GM21390 (cell line): ENCODE results near the gene CSN2.
A peak's percentile ranks its signal among the peaks of the same experiment; 100 is the strongest.
"Not testable (repeated sequence)": the region's sequence is repeated elsewhere in the genome, so short reads cannot be mapped to it uniquely, and the experiment has no call there.

Experiments used
- ATAC-seq: cut with Tn5 transposase; IDR thresholded peaks from one replicate; pipeline ENCODE4 v1.9.1; 2021; ENCODE audit not compliant: unreplicated experiment

Gene CSN2

GRCh38 chr4:69965628-69966027 lies at the start of gene CSN2:
Gene CSN2, minus strand, starts transcription at chr4:69965728. Its CDS starts 4,733 bp downstream, at chr4:69960995.
- ATAC-seq: no peak

- no peak for ATAC-seq
Measured at GRCh38 chr4:70008771-70009170, 43.2 kb upstream of the CSN2 start.

- ATAC-seq: no peak
Measured at GRCh38 chr4:70002507-70002906, 37.0 kb upstream of the CSN2 start.

- no peak for ATAC-seq
Measured at GRCh38 chr4:70000711-70001110, 35.2 kb upstream of the CSN2 start.

- ATAC-seq: no peak
Measured at GRCh38 chr4:69999420-69999819, 33.9 kb upstream of the CSN2 start.

GRCh38 chr4:69995526-69996016 lies 30.0 kb upstream of the CSN2 start, which contains the start of gene STATH:
Gene STATH, plus strand, starts transcription at chr4:69995966. Its CDS starts 2,472 bp downstream, at chr4:69998438.
- no peak for ATAC-seq

GRCh38 chr4:69994782-69995181 lies 29.3 kb upstream of the CSN2 start:
- ATAC-seq: no peak

- no peak for ATAC-seq
Measured at GRCh38 chr4:69991016-69991415, 25.5 kb upstream of the CSN2 start.

GRCh38 chr4:69986663-69987062 lies 21.1 kb upstream of the CSN2 start:
- no peak for ATAC-seq

GRCh38 chr4:69984030-69984443 lies 18.5 kb upstream of the CSN2 start:
- peak; percentile 65 for ATAC-seq

GRCh38 chr4:69977582-69977981 lies 12.1 kb upstream of the CSN2 start:
- ATAC-seq: no peak

GRCh38 chr4:69974631-69975030 lies 9.1 kb upstream of the CSN2 start:
- ATAC-seq: no peak

- ATAC-seq: no peak
Measured at GRCh38 chr4:69970071-69970470, 4.5 kb upstream of the CSN2 start.

- no peak for ATAC-seq
Measured at GRCh38 chr4:69957209-69957608, 8.3 kb downstream of the CSN2 start.

- ATAC-seq: no peak
Measured at GRCh38 chr4:69951602-69952001, 13.9 kb downstream of the CSN2 start.

- ATAC-seq: no peak
Measured at GRCh38 chr4:69936566-69936965, 29.0 kb downstream of the CSN2 start.

- no peak for ATAC-seq
Measured at GRCh38 chr4:69934150-69934549, 31.4 kb downstream of the CSN2 start.

GRCh38 chr4:69930768-69931167 lies 34.8 kb downstream of the CSN2 start, which contains the start of gene CSN1S1:
Gene CSN1S1, plus strand, starts transcription at chr4:69931068. Its CDS starts 1,488 bp downstream, at chr4:69932556.
- ATAC-seq: no peak

- ATAC-seq: not testable (repeated sequence)
Measured at GRCh38 chr4:69923782-69924410, 41.6 kb downstream of the CSN2 start.

- ATAC-seq: no peak
Measured at GRCh38 chr4:69920874-69921273, 44.7 kb downstream of the CSN2 start.

GRCh38 chr4:69910016-69910782 lies 55.3 kb downstream of the CSN2 start:
- ATAC-seq: peak; percentile 82

- ATAC-seq: peak; percentile 43
Measured at GRCh38 chr4:69909195-69909594, 56.3 kb downstream of the CSN2 start.
